Esophagus muscularis mucosa (tissue), 4 donors: ENCODE measurements around the gene MLANA. TPM values are rescaled to one million over a fixed set of nuclear protein-coding genes. Genes with fewer than 3 reads are reported as not detected.

Experiments used
- DNase-seq: peaks from one replicate; pipeline ENCODE4 v3.0.0-alpha.2; 2017; ENCODE audit errors: extremely low spot score
- H3K27ac ChIP-seq, 4 donors: fragments of 200-600 bp; sonication (generic); replicated peaks in 1 of 4; 1 replicate in 3 of 4; 2 replicates in 1 of 4; pipeline ENCODE4 v1.5.1; 2016 to 2019; ENCODE audit warnings: mild to moderate bottlenecking in 1 of 4
- H3K27me3 ChIP-seq, 4 donors: fragments of 200-600 bp; sonication (generic); one replicate each; pipeline versions ENCODE4 v1.5.1 to v1.6.0; 2016 to 2019
- H3K36me3 ChIP-seq, 4 donors: fragments of 200-600 bp; sonication (generic); one replicate each; pipeline ENCODE4 v1.5.1; 2016 to 2019
- H3K4me1 ChIP-seq, 4 donors: fragments of 200-600 bp; sonication (generic); one replicate each; pipeline ENCODE4 v1.5.1; 2016 to 2019
- H3K4me3 ChIP-seq, 4 donors: fragments of 200-600 bp; sonication (generic); 1 replicate in 2 of 4; 2 replicates in 2 of 4; pipeline ENCODE4 v1.5.1; 2016 to 2019; ENCODE audit warnings: mild to moderate bottlenecking in 4 of 4, moderate library complexity in 1 of 4
- H3K9me3 ChIP-seq, 4 donors: fragments of 200-600 bp; sonication (generic); 1 replicate in 3 of 4; 2 replicates in 1 of 4; pipeline ENCODE4 v1.5.1; 2016 to 2019
- CTCF ChIP-seq, 3 experiments: fragments of 200-600 bp in 2 of 3; fragments of 450-650 bp in 1 of 3; sonication (generic) in 2 of 3; IDR thresholded peaks; one replicate each; pipeline ENCODE4 v1.5.1; 2017 to 2019; ENCODE audit warnings: antibody characterized with exemption in 3 of 3, mild to moderate bottlenecking in 2 of 3, moderate library complexity in 1 of 3
- EP300 ChIP-seq: sonication (generic); formaldehyde crosslinking; IDR thresholded peaks from one replicate; pipeline ENCODE4 v1.6.1; 2017; ENCODE audit warnings: antibody characterized with exemption
- POLR2A ChIP-seq: fragments of 450-650 bp; IDR thresholded peaks from one replicate; pipeline ENCODE4 v1.6.1; 2017; ENCODE audit warnings: antibody characterized with exemption, moderate library complexity, mild to moderate bottlenecking, low read depth
- POLR2AphosphoS5 ChIP-seq, 2 donors: sonication (generic); formaldehyde crosslinking; IDR thresholded peaks; one replicate each; pipeline ENCODE4 v1.6.1; 2017; ENCODE audit warnings: antibody characterized with exemption in 2 of 2
- WGBS: methylation state at CpG from one replicate; pipeline ENCODE4 v1.1.5; 2018; 5-methylcytosine and 5-hydroxymethylcytosine counted together
- intact Hi-C: fragments of 100-400 bp; cut with DNase I; formaldehyde crosslinking; loops from one replicate; pipeline ENCODE4 v1.15.1; 2023
- total RNA-seq, 4 donors: library from RNA; depleted of rRNA; stranded (reverse); fragments of >200 nt; gene quantifications; one replicate each; pipeline versions ENCODE4 v1.1.0 to v1.2.1, GENCODE V29; 2016

MLANA gene
- total RNA-seq, 4 donors from 2014 or later: not detected

- H3K4me1 ChIP-seq: no peaks in the 10 kb centered on the region
- DNase-seq: peak; percentile 75
- TF ChIP-seq CTCF (IDR thresholded peaks at IDR 0.05) (no peak), EP300 (no peak), POLR2AphosphoS5 (IDR thresholded peaks at IDR 0.05) (no peak), POLR2A (no peak)
- no peak overlapping the region for H3K27ac ChIP-seq
- 88% methylated on average over 6 of the region's 6 CpGs for WGBS
- H3K36me3 ChIP-seq: peaks cover 0 to 28% (median 25%) of the 10 kb centered on the region in 4 donors
- no peaks in the 10 kb centered on the region for H3K27me3 ChIP-seq
- intact Hi-C loops: no loop called here
- H3K9me3 ChIP-seq: no peaks in the 10 kb centered on the region
- no peak overlapping the region for H3K4me3 ChIP-seq
Measured at GRCh38 chr9:5895782-5896181, 5.1 kb downstream of the MLANA start.

DNA sequence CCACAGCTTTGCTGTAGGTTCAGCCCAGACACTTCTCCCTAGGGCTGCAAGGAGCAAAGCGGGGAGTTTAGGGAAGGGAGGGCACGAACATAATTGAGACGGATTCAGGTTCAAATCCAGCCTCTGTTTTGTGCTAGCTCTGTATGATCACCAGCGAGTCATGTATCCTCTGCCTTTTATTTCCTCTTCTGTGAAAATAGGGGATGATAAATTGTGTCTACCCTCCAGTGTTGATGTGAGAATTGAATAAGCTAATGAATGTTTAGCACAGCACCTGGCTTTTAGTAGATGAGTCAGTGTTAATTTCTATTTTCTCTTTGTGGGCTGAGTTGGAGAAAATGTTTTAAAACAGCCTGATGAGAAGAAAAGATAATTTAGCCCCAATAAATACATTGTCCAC is 6.2 kb downstream of the MLANA start:
- no peaks in the 10 kb centered on the region for H3K4me1 ChIP-seq
- H3K36me3 ChIP-seq: peaks cover 0 to 28% (median 25%) of the 10 kb centered on the region in 4 donors
- H3K4me3 ChIP-seq: no peak overlapping the region
- no peaks in the 10 kb centered on the region for H3K9me3 ChIP-seq
- TF ChIP-seq EP300 (no peak), CTCF (IDR thresholded peaks at IDR 0.05) (no peak), POLR2AphosphoS5 (IDR thresholded peaks at IDR 0.05) (no peak), POLR2A (no peak)
- WGBS: 94% methylated on average over 4 of the region's 4 CpGs
- no peak for DNase-seq
- H3K27ac ChIP-seq: no peak overlapping the region
- intact Hi-C loops: no loop called here
- no peaks in the 10 kb centered on the region for H3K27me3 ChIP-seq

GRCh38 chr9:5897851-5898250 is 7.2 kb downstream of the MLANA start:
- 94% methylated on average over 5 of the region's 5 CpGs for WGBS
- Histone ChIP-seq H3K27me3 (no peaks in the 10 kb centered on the region), H3K27ac (no peak overlapping the region), H3K36me3 (peaks cover 0 to 32% (median 25%) of the 10 kb centered on the region in 4 donors), H3K4me1 (no peaks in the 10 kb centered on the region), H3K9me3 (no peaks in the 10 kb centered on the region), H3K4me3 (no peak overlapping the region)
- intact Hi-C loops: no loop called here
- peak; percentile 26 for DNase-seq
- TF ChIP-seq POLR2A: no peak
- TF ChIP-seq EP300: no peak
- TF ChIP-seq POLR2AphosphoS5 (IDR thresholded peaks at IDR 0.05): no peak
- TF ChIP-seq CTCF (IDR thresholded peaks at IDR 0.05): no peak

- peaks cover 0 to 40% (median 31%) of the 10 kb centered on the region in 4 donors for H3K36me3 ChIP-seq
- intact Hi-C loops: no loop called here
- DNase-seq: peak; percentile 39
- TF ChIP-seq CTCF (IDR thresholded peaks at IDR 0.05): no peak
- TF ChIP-seq POLR2AphosphoS5 (IDR thresholded peaks at IDR 0.05): no peak
- TF ChIP-seq POLR2A: no peak
- TF ChIP-seq EP300: no peak
- H3K4me1 ChIP-seq: no peaks in the 10 kb centered on the region
- H3K27ac ChIP-seq: no peak overlapping the region
- H3K27me3 ChIP-seq: no peaks in the 10 kb centered on the region
- no peaks in the 10 kb centered on the region for H3K9me3 ChIP-seq
- H3K4me3 ChIP-seq: no peak overlapping the region
- 81% methylated on average over 2 of the region's 2 CpGs for WGBS
Measured at GRCh38 chr9:5899292-5899691, 8.6 kb downstream of the MLANA start.

GRCh38 chr9:5900622-5901021 is 9.9 kb downstream of the MLANA start:
- TF ChIP-seq POLR2A (no peak), POLR2AphosphoS5 (IDR thresholded peaks at IDR 0.05) (no peak), CTCF (IDR thresholded peaks at IDR 0.05) (no peak), EP300 (no peak)
- H3K4me1 ChIP-seq: no peaks in the 10 kb centered on the region
- H3K36me3 ChIP-seq: peaks cover 0 to 48% (median 34%) of the 10 kb centered on the region in 4 donors
- H3K27ac ChIP-seq: no peak overlapping the region
- H3K27me3 ChIP-seq: no peaks in the 10 kb centered on the region
- H3K9me3 ChIP-seq: no peaks in the 10 kb centered on the region
- DNase-seq: no peak
- intact Hi-C loops: no loop called here
- no peak overlapping the region for H3K4me3 ChIP-seq
